ENCODE measurements around the gene C3orf80. TPM values are rescaled to one million over a fixed set of nuclear protein-coding genes. Genes with fewer than 3 reads are reported as not detected.
A peak's percentile ranks its signal among the peaks of the same experiment; 100 is the strongest.
"Not testable (repeated sequence)": the region's sequence is repeated elsewhere in the genome, so short reads cannot be mapped to it uniquely, and the experiment has no call there.

The C3orf80 gene
- polyA plus RNA-seq (ENCODE audit: insufficient read length in 4 of 4), result under 1 TPM; 0.22 to 0.53 (median 0.34) TPM

GRCh38 chr3:160225176-160226025, at the start of gene C3orf80:
Gene C3orf80, plus strand, starts transcription at chr3:160225422. Its CDS starts 214 bp downstream, at chr3:160225636.
- DNase-seq (ENCODE audit: low read depth in 4 of 4, low spot score in 3 of 4), result peak in 3 of 4 donors; percentile 24 to 40 (median 31)

GRCh38 chr3:160176923-160177322, 48.3 kb upstream of the C3orf80 start:
- DNase-seq (ENCODE audit: low read depth in 4 of 4, low spot score in 3 of 4), result no peak

- DNase-seq (ENCODE audit: low read depth in 4 of 4, low spot score in 3 of 4), result not testable (repeated sequence)
Measured at GRCh38 chr3:160178661-160179060, 46.6 kb upstream of the C3orf80 start.

DNA sequence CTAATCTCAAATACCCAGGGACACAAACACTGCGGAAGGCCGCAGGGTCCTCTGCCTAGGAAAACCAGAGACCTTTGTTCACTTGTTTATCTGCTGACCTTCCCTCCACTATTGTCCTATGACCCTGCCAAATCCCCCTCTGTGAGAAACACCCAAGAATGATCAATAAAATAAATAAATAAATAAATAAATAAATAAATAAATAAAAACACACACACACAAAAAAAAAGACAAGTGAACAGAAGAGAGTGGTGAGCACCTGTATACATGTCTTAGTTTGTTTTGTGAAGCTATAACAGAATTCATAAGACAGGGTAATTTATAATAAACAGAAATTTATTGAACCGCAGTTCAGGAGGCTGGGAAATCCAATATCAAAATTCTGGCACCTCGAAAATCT, 45.8 kb upstream of the C3orf80 start:
- not testable (repeated sequence) for DNase-seq (ENCODE audit: low read depth in 4 of 4, low spot score in 3 of 4)

DNA sequence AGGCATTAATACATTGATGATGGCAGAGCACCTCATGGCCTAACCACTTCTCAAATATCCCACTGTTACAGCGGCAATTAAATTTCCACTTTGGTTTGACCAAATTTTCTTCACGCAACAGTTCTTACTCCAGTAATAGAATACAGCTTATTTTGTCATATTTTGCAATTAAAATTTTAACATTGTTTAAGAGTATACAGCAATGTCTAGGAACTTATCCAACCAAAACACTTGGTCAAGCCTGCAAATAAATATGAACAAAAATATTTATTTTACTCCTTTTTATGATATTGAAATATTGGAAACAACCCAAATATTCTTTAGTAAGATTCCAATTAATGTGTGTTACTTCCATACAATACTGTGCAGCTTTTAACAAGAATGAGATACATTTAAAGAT, 45.3 kb upstream of the C3orf80 start:
- no peak for DNase-seq (ENCODE audit: low read depth in 4 of 4, low spot score in 3 of 4)

DNA sequence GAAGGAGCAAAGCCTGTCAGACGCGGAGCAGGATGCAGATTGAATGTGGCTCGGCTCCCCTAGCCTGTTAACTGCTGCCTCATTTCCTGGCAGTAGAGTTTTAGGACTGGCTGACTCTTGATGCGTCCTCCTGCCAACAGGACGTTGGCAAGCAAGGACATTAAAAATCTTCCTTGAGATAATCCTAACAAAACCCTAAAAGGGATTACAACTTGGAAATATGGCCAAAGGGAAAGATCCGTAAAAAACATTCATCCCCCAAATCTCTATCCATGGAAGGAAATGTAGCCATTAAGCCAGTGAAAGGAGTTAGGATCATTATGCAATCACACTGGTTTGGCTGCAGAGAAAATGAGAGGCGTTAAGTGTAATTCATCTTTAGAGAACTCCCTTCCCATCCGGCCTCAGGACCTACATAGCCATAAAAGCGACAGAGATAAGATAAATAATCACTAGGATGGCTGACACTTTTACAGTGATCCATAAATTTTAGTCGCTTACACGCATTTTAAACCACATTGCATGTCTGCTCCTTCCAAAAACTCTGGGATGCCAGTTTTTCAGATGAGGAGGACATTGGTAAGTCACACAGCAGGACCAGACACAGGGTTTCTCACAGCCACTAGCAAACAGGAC, 44.5 kb upstream of the C3orf80 start:
- DNase-seq (ENCODE audit: low read depth in 4 of 4, low spot score in 3 of 4), result peak; percentile 34 to 70 (median 54)

DNA sequence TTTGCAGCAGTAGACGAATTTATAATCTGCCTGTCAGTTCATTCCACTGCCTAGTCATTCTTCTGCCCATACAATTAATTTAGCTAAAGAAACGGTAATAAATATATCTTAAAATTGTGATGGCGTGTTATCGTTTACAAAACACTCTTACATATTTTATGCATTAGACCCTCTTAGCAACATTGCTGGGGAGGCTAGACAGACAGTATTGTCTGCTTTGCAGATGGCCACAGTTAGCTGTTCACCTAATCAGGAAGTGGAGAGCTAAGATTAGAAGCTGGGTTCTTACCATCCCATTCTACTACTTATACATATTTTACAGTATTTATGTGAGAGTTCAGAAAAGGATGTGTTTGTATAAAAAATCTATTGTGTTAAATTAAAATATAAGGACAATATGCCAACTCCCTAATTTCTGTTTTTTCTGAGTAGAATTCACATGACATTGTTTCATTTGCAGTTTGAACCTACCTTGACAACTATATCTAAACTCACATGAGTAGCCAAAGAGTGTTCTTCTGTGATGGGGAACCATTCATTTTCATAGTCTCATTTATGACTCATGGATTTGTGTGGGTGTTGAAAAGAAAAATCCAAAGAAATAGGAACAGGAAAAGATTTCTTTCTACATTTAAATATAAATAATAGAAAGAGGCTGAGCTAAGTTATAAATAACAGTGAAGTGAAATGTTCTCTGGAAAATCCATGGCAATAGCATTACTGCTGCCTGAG, 41.7 kb upstream of the C3orf80 start:
- DNase-seq (ENCODE audit: low read depth in 4 of 4, low spot score in 3 of 4), result no peak

DNA sequence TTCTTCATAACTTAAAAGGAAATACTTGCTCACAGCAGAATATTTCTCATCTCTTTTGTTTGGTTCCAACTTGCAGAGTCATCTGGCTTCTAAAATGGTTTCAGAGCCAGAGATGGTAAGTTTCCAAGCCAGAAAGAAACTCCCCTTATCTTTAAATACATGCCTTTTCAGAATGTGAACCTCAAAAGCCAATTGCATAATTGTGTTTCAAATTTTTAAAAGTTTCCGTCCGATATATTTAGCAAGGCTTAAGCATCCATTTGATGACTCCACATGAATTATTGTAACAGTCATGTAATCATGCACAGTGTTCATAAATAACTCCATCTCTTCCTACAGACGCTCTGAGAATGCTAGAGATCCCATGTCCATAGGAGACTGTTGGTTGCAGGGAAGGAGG, 40.6 kb upstream of the C3orf80 start:
- no peak for DNase-seq (ENCODE audit: low read depth in 4 of 4, low spot score in 3 of 4)

GRCh38 chr3:160185751-160186150, 39.5 kb upstream of the C3orf80 start:
- DNase-seq (ENCODE audit: low read depth in 4 of 4, low spot score in 3 of 4), result no peak

GRCh38 chr3:160187288-160187687, 37.9 kb upstream of the C3orf80 start:
- no peak for DNase-seq (ENCODE audit: low read depth in 4 of 4, low spot score in 3 of 4)

GRCh38 chr3:160192310-160193029, 32.8 kb upstream of the C3orf80 start:
- no peak for DNase-seq (ENCODE audit: low read depth in 4 of 4, low spot score in 3 of 4)

DNA sequence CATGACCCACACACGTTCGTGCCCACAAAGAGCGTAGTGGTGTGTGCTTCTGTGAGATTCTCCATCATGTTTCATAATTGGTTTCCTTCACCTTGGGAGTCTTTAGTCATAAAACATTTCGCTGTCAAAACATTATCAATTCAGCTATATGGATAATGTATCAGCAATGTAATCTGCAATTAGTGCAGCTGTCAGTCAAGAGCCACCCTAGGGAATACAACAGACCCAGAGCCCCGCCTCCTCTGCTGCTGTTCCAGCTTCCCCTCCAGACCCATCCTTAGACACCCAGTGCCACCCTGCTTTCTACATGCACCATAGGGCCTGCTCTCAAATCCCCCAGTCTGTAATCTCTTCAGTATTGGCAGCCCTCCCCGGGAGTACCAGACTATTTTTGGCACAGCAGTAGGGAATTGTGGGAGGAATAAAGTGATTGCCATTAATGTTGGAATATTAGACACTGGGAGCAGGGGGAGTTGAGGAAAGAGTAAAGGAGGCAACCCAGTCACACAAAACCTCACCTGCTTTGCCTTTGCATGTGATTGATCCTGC, 31.5 kb upstream of the C3orf80 start:
- no peak for DNase-seq (ENCODE audit: low read depth in 4 of 4, low spot score in 3 of 4)

DNA sequence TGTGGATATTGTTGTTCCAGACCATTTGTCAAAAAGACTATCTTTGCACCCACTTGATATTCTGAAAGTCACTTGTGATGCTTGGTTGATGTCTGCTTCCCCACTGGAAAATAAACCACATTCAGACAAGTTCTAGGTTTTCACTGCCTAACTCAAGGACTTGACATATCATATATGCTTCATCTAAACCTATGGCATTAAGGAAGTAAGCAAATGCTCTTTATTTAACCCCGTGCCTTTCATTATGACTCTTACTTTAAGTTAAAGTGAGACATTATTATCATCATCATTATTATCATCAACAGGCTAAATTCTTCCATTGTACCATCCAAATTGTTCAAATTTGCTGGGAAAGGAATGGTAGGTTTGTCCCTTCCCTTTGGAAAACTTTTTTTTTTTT, 30.8 kb upstream of the C3orf80 start:
- no peak for DNase-seq (ENCODE audit: low read depth in 4 of 4, low spot score in 3 of 4)

DNA sequence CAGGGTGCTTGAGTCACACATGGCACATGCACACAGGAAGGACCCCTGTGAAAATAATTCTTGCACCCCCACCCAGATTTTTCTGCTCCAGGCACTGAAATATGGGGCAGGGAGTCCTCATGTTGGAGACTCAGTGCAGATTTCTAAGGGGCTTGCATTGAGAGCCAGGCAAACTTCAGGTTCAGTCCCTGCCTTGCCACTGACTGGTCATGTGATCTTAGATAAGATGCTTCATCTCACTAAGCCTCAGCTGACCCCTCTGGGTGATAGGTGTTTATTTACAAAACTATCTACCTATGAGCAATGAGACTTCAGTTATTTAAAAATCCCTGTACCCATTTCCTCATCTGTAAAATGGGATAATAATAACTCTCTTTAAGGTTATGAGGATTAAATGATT, 30.1 kb upstream of the C3orf80 start:
- no peak for DNase-seq (ENCODE audit: low read depth in 4 of 4, low spot score in 3 of 4)

DNA sequence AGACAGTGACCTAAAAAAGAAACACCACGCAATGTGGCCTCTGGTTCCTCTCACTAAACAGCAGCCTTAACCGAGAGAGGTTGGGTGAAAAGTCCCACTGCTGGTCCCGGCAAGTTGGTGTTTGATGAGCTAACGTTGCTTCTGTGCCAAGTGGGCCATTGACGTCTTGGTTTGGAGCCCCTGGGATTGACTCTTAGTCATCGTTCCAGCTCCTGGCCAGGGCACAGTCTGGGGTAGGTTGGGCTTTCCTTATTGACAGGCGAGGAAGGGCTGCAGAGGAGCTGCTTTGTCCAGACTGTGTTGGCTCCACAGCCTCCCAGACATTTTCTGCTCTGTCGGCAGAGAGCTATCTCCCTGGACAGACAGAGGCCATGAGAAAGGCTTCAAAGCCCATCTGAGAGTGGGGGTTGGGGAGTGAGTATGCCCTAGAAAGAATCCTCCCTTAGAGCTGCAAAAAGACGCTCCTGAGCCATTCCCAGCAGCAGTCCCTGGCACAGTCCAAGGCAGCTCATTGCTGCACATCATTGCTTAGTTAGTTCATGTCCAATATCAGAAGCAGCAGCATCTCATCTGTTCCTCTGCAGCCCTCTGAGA, 28.6 kb upstream of the C3orf80 start:
- DNase-seq (ENCODE audit: low read depth in 4 of 4, low spot score in 3 of 4), result no peak

DNA sequence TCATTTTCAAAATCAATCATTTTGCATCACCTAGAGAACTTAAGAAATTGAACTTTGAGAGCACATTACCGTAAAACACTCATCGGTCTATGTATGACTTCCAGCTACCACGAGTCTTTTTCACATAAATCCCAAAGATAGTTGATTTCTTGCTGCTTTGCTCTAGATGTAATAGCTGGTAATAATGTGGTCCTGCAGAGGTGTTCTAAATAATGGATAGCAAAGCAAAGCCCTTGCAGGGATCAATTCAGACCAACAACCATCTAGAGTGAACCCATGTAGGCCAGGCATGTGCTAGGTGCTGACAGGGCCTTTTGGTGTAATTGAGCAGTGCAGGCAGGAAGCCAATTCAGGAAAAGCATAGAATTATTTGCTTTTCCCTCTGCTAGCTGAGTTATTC, 26.1 kb upstream of the C3orf80 start:
- no peak for DNase-seq (ENCODE audit: low read depth in 4 of 4, low spot score in 3 of 4)

DNA sequence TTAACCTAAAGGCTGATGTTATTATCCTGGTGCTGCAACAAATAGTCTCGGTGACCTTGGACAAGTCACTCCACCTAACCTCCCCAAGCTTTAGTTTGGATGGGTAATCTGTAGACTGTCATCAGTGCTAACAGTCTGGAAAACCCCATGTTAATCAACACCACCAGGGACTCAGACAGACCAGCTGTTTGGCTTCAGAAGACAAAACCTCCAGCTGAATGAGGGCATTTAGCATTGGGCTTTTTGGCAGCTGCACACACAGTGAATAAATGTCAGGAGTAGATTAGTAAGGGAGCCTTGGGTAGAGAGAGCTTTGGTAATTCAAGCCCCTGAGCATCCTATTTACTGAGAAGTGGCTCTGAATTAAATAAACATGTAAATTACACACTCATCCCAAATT, 24.9 kb upstream of the C3orf80 start:
- no peak for DNase-seq (ENCODE audit: low read depth in 4 of 4, low spot score in 3 of 4)

GRCh38 chr3:160204396-160205011, 20.7 kb upstream of the C3orf80 start:
- DNase-seq (ENCODE audit: low read depth in 4 of 4, low spot score in 3 of 4), result not testable (repeated sequence)

GRCh38 chr3:160205606-160206005, 19.6 kb upstream of the C3orf80 start:
- no peak for DNase-seq (ENCODE audit: low read depth in 4 of 4, low spot score in 3 of 4)

GRCh38 chr3:160210341-160210740, 14.9 kb upstream of the C3orf80 start:
- no peak for DNase-seq (ENCODE audit: low read depth in 4 of 4, low spot score in 3 of 4)
